Measurements from ENCODE around the gene MRNIP.
"Not testable (repeated sequence)": the region's sequence is repeated elsewhere in the genome, so short reads cannot be mapped to it uniquely, and the experiment has no call there.

Gene MRNIP

DNA sequence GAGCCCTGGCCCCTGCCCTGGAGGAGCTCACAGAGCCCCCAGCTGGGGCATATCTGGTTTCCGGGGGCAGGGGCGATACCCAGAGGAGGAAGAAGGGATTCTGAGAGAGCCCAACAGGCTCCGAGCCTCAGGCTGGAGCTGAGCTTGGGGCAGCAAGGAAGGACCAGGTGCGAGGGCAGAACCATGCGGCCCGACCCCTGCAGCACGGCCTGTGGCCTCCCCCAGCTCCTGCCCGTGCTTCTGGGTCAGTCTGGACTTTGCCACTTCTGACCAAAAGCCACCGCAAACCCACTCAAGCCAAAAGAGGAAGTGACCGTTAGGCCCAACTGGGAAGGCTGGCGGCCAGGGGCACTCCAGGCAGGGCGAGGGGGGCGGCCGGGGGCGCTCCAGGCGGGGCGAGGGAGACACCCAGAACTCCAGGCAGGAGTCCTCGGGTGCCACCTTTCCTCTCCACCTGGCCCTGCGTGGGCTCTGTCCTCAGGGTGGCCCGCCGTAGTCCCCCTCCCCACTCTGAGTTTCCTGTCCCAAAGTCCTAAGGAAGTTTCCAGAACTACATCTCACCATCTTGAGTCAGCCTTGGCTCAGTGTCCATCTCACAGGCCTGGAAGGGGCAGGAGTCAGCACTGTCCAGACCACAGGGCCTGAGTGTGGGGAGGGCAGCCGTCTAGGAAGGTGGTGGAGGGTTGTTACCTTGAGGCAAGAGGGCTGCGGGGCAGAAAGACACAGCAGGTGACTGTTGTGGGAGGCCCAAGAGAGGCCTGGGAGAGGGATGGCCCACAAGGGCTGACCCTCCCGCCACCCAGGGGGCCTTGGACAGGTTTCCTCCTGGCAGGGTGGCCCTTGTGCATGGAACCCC is 65.8 kb downstream of the MRNIP start:
- no peak for DNase-seq (ENCODE audit: low read depth)

DNA sequence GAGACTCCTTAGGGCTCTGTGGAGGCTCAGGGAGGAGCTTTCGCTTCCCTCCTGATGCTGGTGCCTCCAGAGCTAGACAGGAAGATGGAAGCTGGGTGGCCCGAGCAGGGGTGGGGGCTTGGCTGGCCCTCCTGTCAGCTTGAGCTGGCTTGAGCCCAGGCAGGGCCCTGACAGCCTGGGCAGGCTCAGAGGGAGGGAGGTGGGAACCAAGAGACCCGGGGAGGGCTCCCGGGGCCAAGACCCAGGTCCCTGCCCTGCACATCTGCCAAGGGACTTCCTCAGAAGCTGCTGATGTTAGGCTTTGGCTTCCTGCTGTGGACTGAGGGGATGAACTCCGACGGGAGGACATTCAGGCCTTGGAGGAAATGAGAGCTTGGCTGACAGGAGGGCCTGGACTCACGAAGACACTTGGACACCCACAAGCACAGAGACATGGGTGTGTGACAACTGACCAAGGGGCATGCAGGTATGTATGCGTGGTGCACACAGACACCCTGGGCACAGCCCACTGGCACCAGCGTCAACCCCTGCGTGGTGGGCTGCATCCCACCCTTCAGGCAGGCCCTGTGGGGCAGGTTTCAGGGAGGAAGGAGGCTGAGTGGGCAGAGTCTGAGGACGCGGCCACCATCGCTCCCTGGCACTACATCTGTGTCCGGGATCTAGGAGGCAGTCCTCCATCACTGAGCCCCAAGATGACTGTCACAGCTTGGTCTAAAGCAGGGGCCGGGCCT is 66.6 kb downstream of the MRNIP start:
- DNase-seq (ENCODE audit: low read depth) = no peak

GRCh38 chr5:179789278-179789677 is 69.3 kb downstream of the MRNIP start:
- not testable (repeated sequence) for DNase-seq (ENCODE audit: low read depth)

- no peak for DNase-seq (ENCODE audit: low read depth)
These were observed 70.3 kb downstream of the MRNIP start for GRCh38 chr5:179788193-179788854.

All from T follicular helper cell (primary cell).